Ishikawa (cell line): ENCODE results near the gene ELMO1.

ENCODE experiments used
- EGR1 ChIP-seq: IDR thresholded peaks from 2 replicates; pipeline ENCODE4 v1.6.1; 2012
- RAD21 ChIP-seq: IDR thresholded peaks from 2 replicates; pipeline ENCODE4 v1.6.1; 2012; ENCODE audit warnings: low read depth
- REST ChIP-seq: IDR thresholded peaks from 2 replicates; pipeline ENCODE4 v1.6.1; 2012; ENCODE audit warnings: low read depth, mild to moderate bottlenecking

- TF ChIP-seq RAD21 (no peak), EGR1 (no peak), REST (no peak)
These were observed 112.4 kb downstream of the ELMO1 start for GRCh38 chr7:37336259-37336658.
